Measurements from ENCODE around the gene SIGLEC1.

DNA sequence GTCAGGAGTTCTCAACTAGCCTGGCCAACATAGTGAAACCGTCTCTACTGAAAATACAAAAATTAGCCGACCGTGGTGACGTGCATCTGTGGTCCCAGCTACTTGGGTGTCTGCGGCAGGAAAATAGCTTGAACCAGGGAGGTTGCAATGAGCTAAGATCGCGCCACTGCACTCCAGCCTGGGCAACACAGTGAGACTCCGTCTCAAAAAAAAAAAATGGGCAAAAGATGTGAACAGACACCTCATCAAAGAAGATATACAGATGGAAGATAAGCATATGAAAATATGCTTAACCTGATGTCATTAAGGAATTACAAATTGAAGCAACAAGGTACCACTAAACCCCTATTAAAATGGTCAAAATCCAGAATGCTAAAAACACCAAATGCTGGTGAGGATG is 10.9 kb upstream of the SIGLEC1 start:
- TF ChIP-seq, protein P1, sequence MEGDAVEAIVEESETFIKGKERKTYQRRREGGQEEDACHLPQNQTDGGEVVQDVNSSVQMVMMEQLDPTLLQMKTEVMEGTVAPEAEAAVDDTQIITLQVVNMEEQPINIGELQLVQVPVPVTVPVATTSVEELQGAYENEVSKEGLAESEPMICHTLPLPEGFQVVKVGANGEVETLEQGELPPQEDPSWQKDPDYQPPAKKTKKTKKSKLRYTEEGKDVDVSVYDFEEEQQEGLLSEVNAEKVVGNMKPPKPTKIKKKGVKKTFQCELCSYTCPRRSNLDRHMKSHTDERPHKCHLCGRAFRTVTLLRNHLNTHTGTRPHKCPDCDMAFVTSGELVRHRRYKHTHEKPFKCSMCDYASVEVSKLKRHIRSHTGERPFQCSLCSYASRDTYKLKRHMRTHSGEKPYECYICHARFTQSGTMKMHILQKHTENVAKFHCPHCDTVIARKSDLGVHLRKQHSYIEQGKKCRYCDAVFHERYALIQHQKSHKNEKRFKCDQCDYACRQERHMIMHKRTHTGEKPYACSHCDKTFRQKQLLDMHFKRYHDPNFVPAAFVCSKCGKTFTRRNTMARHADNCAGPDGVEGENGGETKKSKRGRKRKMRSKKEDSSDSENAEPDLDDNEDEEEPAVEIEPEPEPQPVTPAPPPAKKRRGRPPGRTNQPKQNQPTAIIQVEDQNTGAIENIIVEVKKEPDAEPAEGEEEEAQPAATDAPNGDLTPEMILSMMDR (conservative IDR thresholded peaks at IDR 0.05; ENCODE audit: low read depth in 2 of 2): no peak
- no peak for TF ChIP-seq EZH2 (IDR thresholded peaks at IDR 0.05; ENCODE audit: low read depth, unreplicated experiment)
- TF ChIP-seq EZH2phosphoT487 (IDR thresholded peaks at IDR 0.05; ENCODE audit: unreplicated experiment): no peak
- TF ChIP-seq JUNB (IDR thresholded peaks at IDR 0.05; ENCODE audit: unreplicated experiment): no peak
- TF ChIP-seq POLR2AphosphoS5 (IDR thresholded peaks at IDR 0.05; ENCODE audit: low read depth): no peak
- TF ChIP-seq CREB1 (CRISPR knock-in tag; IDR thresholded peaks at IDR 0.05; ENCODE audit: low read depth): no peak
- TF ChIP-seq, protein P2, sequence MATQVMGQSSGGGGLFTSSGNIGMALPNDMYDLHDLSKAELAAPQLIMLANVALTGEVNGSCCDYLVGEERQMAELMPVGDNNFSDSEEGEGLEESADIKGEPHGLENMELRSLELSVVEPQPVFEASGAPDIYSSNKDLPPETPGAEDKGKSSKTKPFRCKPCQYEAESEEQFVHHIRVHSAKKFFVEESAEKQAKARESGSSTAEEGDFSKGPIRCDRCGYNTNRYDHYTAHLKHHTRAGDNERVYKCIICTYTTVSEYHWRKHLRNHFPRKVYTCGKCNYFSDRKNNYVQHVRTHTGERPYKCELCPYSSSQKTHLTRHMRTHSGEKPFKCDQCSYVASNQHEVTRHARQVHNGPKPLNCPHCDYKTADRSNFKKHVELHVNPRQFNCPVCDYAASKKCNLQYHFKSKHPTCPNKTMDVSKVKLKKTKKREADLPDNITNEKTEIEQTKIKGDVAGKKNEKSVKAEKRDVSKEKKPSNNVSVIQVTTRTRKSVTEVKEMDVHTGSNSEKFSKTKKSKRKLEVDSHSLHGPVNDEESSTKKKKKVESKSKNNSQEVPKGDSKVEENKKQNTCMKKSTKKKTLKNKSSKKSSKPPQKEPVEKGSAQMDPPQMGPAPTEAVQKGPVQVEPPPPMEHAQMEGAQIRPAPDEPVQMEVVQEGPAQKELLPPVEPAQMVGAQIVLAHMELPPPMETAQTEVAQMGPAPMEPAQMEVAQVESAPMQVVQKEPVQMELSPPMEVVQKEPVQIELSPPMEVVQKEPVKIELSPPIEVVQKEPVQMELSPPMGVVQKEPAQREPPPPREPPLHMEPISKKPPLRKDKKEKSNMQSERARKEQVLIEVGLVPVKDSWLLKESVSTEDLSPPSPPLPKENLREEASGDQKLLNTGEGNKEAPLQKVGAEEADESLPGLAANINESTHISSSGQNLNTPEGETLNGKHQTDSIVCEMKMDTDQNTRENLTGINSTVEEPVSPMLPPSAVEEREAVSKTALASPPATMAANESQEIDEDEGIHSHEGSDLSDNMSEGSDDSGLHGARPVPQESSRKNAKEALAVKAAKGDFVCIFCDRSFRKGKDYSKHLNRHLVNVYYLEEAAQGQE (IDR thresholded peaks at IDR 0.05; ENCODE audit: unreplicated experiment): no peak
- TF ChIP-seq ZNF114 (CRISPR knock-in tag; IDR thresholded peaks at IDR 0.05): no peak
- TF ChIP-seq, protein P3, sequence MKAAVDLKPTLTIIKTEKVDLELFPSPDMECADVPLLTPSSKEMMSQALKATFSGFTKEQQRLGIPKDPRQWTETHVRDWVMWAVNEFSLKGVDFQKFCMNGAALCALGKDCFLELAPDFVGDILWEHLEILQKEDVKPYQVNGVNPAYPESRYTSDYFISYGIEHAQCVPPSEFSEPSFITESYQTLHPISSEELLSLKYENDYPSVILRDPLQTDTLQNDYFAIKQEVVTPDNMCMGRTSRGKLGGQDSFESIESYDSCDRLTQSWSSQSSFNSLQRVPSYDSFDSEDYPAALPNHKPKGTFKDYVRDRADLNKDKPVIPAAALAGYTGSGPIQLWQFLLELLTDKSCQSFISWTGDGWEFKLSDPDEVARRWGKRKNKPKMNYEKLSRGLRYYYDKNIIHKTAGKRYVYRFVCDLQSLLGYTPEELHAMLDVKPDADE (IDR thresholded peaks at IDR 0.05): no peak
- no peak for TF ChIP-seq STAT1 (IDR thresholded peaks at IDR 0.05; ENCODE audit: unreplicated experiment)
- TF ChIP-seq NANOG (IDR thresholded peaks at IDR 0.05; ENCODE audit: borderline replicate concordance): no peak
- TF ChIP-seq, protein P4, sequence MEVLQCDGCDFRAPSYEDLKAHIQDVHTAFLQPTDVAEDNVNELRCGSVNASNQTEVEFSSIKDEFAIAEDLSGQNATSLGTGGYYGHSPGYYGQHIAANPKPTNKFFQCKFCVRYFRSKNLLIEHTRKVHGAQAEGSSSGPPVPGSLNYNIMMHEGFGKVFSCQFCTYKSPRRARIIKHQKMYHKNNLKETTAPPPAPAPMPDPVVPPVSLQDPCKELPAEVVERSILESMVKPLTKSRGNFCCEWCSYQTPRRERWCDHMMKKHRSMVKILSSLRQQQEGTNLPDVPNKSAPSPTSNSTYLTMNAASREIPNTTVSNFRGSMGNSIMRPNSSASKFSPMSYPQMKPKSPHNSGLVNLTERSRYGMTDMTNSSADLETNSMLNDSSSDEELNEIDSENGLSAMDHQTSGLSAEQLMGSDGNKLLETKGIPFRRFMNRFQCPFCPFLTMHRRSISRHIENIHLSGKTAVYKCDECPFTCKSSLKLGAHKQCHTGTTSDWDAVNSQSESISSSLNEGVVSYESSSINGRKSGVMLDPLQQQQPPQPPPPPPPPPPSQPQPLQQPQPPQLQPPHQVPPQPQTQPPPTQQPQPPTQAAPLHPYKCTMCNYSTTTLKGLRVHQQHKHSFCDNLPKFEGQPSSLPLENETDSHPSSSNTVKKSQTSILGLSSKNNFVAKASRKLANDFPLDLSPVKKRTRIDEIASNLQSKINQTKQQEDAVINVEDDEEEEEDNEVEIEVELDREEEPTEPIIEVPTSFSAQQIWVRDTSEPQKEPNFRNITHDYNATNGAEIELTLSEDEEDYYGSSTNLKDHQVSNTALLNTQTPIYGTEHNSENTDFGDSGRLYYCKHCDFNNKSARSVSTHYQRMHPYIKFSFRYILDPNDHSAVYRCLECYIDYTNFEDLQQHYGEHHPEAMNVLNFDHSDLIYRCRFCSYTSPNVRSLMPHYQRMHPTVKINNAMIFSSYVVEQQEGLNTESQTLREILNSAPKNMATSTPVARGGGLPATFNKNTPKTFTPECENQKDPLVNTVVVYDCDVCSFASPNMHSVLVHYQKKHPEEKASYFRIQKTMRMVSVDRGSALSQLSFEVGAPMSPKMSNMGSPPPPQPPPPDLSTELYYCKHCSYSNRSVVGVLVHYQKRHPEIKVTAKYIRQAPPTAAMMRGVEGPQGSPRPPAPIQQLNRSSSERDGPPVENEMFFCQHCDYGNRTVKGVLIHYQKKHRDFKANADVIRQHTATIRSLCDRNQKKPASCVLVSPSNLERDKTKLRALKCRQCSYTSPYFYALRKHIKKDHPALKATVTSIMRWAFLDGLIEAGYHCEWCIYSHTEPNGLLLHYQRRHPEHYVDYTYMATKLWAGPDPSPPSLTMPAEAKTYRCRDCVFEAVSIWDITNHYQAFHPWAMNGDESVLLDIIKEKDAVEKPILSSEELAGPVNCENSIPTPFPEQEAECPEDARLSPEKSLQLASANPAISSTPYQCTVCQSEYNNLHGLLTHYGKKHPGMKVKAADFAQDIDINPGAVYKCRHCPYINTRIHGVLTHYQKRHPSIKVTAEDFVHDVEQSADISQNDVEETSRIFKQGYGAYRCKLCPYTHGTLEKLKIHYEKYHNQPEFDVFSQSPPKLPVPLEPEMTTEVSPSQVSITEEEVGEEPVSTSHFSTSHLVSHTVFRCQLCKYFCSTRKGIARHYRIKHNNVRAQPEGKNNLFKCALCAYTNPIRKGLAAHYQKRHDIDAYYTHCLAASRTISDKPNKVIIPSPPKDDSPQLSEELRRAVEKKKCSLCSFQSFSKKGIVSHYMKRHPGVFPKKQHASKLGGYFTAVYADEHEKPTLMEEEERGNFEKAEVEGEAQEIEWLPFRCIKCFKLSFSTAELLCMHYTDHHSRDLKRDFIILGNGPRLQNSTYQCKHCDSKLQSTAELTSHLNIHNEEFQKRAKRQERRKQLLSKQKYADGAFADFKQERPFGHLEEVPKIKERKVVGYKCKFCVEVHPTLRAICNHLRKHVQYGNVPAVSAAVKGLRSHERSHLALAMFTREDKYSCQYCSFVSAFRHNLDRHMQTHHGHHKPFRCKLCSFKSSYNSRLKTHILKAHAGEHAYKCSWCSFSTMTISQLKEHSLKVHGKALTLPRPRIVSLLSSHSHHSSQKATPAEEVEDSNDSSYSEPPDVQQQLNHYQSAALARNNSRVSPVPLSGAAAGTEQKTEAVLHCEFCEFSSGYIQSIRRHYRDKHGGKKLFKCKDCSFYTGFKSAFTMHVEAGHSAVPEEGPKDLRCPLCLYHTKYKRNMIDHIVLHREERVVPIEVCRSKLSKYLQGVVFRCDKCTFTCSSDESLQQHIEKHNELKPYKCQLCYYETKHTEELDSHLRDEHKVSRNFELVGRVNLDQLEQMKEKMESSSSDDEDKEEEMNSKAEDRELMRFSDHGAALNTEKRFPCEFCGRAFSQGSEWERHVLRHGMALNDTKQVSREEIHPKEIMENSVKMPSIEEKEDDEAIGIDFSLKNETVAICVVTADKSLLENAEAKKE (CRISPR knock-in tag; IDR thresholded peaks at IDR 0.05): no peak
